SW480 (cell line): Measurements from ENCODE around the gene TMPRSS7.
"Not testable (repeated sequence)": the region's sequence is repeated elsewhere in the genome, so short reads cannot be mapped to it uniquely, and the experiment has no call there.

Experiments
- DNase-seq: peaks from one replicate; pipeline ENCODE4 v3.0.0-alpha.2; 2016; ENCODE audit warnings: low spot score

The TMPRSS7 gene

DNA sequence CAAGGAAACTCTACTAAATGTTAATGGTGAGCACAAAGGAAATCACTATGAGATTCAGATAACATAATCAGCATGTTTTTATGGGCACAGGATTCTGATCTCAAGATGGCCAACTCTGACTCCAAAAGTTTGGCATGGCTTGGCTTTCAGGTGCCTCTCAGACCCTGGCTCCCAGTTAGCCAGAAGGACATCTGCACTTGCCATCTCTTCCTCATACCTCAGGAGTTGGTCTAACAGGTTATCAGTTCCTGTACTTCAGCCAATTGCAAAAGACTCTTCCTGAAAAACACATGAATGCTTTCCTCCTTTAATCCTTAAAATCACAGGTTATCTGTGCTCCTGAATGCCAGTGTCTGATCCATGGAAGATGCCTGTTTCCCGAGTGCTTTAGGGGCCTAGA is 25.0 kb downstream of the TMPRSS7 start:
- no peak for DNase-seq

DNA sequence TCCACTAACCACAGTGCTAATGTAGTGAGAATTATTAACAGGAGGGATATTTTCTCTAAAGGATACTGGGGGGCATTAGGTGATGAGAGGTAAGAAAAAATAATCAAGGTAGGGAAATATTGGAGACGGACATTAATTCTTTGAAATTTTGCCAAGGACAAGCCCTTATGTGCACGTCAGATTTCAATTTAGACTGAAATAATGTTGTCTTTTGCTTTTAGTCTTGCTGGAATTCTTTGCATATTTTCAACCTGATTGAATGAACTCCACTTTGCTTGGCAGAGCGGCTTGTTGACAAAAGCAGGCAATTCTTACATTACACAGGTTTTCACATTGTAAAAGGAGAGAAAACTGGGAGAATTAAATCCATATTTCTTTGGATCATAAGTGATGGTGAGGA is 26.6 kb downstream of the TMPRSS7 start:
- no peak for DNase-seq

DNA sequence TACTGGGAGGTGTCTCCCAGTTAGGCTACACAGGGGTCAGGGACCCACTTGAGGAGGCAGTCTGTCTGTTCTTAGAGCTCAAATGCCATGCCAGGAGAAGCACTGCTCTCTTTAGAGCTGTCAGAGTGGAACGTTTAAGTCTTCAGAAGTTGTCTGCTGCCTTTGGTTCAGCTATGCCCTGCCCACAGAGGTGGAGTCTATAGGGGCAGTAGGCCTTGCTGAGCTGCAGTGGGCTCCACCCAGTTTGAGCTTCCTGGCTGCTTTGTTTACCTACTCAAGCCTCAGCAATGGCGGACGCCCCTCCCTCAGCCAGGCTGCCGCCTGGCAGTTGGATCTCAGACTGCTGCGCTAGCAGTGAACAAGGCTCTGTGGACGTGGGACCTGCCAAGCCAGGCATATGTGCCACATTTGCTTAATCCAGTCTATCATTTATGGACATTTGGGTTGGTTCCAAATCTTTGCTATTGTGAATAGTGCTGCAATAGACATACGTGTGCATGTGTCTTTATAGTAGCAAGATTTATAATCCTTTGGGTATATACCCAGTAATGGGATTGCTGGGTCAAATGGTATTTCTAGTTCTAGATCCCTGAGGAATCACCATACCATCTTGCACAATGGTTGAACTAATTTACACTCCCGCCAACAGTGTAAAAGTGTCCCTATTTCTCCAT is 38.0 kb downstream of the TMPRSS7 start:
- DNase-seq: not testable (repeated sequence)

DNA sequence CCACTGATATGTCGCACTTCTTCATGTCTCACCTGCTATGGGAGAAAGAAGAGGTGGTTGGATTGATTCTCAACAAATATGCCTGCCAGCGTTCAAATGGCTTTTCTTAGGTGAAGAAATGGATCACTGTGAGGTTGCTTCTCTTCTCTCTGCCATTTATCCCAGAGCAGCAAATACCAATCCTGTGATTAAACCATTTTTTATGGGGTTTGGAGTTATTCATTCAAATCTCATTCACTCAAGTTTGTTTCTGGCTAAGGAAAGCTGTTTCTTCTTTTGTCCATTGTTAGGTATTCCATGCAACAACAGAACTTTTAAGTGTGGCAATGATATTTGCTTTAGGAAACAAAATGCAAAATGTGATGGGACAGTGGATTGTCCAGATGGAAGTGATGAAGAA is 39.5 kb downstream of the TMPRSS7 start:
- no peak for DNase-seq

DNA sequence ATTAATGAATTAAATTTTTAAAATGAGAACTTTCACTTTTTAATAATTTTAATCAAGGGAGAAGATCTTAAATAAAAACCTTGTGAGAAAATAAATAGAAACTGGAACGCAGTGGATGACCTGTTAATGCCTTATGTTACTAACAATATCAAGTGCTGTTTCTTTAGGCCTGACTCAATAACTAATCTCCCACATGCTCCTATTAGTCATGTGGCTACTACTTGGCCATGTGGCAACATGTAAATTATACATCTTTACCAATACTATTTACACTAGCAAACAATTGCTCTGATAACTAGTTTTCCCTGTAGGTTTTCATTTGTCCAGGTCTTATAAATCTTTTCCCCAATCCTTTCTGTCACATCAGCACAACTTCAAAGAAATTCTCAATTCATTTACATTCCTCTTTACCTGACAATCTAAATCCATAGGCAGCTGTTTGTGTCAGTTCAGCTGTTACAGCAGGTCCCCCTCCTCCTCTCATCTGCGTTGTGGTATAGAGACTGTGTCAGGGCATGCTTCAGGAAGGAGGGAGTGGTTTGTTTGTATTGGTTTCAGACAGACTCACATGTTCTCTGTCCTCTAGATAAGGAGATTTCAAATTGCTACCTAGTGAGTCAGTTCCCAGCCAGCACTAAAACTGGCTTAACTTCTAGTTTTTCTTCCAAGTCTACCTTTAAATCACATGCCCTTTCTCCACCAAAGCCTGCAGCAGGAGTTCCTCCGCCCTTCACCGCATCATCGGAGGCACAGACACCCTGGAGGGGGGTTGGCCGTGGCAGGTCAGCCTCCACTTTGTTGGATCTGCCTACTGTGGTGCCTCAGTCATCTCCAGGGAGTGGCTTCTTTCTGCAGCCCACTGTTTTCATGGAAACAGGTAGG is 40.3 kb downstream of the TMPRSS7 start:
- DNase-seq: peak; percentile 98

DNA sequence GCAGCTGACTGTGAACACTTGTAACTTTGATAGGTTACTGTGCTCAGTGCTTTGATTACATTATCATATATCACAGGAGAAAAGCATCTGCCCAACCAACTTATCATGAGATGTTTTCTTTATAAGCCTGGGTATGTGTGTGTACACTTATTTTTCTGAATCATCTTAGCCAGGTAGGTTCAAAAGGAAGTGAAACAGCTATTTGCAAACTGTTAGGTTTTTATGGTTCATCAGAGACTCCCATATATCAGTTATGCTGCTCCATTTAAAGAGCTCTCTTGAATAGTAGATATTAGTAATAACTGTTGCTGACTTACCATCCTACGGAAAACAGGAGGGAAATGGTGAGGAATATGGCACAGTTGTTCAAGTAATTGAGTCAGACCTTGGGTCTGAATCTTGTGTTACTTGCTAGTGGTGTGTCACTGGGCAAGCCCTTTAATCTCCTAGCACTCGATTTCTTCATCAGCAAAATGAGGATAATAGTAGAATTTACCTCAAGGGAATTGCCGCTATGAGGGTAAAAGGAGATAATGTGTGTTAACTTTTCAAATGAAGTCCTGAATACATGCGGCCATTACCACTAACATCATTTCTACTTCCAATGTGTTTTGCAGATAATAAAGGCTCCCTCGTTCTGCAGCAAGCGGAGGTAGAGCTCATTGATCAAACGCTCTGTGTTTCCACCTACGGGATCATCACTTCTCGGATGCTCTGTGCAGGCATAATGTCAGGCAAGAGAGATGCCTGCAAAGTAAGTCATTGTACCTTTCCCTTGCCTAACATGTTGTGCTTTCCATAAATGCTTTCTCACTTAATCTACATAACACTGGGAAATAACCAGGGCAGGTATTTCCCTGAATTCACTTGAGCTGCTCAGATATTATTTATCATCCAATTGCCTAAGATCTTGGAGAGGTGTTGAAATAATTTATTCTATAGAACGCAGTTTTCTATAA is 43.9 kb downstream of the TMPRSS7 start:
- DNase-seq: no peak

DNA sequence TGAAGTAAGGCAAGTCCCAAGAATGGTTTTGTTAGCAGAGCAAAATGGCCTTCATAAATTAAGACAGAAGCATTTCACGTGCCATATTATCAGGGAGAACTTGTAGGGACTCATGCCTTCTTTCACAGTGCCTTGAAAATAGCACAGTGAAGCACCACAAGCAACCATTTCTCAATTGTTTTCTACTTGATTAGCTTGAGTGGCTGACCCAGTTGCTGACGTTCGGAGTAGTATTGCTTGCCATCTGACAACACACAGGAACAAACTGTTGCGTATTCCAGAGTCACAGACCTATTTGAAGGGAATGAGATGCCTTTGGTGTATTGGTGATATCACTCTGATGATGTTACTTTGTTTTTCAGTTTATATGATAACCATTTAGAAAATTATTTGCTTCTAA is 48.7 kb downstream of the TMPRSS7 start:
- DNase-seq: no peak

DNA sequence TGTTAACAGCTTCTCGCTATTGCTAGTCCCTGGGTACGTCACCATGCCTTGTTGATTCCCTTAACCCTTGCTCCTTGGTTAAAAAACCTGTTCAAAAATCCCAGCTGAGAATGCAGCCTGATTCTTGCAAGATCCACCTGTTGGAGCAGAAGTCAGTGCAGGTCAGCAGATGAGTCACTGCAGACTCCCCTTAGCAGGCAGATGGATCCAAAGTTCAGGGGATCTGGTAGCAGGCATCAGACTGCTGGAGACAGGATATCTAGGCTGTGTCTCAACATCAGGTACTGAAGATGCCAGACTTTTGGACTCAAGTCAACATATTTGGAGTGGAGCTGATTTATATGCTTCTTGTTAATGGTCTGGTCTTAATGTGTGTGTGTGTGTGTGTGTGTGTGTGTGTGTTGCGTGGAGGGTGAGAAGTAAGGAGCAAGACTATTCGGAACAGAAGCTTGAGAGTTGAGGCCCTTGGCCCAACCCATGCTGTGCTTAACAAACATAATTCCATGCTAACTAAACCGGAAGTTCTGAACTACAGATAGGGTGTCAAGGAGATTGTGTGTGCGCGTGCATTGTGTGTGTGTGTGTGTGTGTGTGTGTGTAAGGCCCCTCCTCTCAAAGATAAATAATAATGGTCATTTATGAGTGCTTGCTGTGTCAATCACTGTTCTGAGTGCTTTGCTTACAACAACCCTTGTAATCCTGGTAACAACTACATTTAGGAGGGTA is 50.6 kb downstream of the TMPRSS7 start:
- DNase-seq: peak; percentile 44

DNA sequence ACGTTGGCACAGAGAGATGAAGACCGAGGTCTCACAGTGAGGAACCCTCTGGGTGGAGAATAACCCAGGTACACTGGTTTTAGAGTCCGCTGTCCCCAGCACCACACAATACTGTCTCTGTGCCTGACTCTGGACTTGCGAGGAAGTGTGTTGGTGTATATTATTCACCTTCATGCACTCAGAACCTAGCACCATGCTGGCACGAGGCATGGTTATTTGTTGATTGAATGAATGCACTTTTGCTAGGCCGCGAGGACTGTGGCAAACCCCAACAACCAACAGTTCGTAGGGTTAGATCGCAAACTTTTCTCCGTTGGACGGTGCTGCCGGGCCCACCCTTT is 51.2 kb downstream of the TMPRSS7 start:
- no peak for DNase-seq

DNA sequence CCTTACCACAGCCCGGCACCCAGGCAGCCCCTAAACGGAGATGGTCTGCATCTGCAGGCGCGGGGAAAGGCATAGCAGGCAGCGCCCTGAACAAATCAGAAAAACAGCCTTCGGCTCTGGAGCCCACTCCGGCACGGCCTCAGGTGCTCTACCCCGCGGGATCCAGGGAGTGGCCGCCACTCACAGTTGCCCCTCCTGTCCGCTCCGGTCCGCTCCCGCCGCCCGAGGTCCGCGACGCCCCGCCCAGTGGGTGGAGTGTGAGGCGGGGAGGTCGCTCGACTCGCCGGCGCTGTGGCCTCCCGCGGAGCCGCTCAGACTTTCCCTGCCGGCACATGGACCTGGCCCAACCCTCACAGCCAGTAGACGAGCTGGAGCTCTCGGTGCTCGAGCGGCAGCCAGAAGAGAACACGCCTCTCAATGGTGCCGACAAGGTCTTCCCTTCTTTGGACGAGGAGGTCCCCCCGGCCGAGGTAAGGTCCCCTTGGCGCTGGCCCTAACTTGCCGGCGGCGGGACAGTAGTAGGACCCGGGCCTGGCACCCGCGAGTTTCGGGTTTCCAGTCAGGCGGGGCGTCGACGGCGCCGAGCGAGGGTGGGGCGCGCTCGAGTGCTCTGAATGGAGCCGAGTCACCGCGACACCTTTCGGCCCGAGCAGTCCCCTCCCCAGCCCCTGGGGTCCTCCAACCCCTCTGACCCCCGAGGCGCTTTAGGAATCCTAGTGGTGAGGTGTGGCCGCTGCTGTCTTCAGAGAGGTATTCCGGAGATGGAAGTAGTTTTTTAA is 51.7 kb downstream of the TMPRSS7 start, which contains the start of gene C3orf52:
Gene C3orf52 (plus strand): TSS at position 314 of the 779 bp plus-strand sequence. CDS start 19 bp downstream, at position 333.
- peak; percentile 84 for DNase-seq

DNA sequence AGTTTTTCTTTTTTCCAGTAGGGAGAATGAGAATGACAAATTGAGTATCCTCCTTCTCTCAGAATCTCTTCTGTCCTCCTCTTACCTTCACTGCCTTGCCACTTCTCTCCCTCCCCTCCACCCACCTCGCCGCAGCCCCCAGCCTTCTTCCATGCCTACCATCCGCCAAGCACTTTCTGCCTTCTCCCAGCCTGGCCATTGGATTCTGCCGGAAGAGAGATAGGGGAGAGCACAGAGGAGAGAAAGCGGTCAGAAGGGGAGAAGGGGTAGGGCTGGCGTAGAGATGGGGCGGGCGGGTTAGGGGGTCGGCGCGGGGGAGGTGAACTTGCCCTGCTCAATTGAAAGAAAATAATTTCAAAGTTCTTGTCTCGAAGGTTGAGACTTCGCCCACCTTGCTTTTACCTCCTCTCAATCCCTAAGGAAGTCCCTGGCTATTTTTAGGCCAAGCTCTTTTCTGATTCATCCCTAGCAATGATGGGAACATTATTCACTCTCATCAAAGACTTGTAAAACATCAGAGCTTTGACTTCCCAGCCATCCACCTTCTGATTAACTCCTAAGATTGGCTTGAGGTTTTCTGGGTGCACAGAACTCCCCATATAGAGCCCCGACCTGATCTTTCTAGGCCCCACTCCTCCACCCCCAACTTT is 52.5 kb downstream of the TMPRSS7 start:
- DNase-seq: peak; percentile 38

DNA sequence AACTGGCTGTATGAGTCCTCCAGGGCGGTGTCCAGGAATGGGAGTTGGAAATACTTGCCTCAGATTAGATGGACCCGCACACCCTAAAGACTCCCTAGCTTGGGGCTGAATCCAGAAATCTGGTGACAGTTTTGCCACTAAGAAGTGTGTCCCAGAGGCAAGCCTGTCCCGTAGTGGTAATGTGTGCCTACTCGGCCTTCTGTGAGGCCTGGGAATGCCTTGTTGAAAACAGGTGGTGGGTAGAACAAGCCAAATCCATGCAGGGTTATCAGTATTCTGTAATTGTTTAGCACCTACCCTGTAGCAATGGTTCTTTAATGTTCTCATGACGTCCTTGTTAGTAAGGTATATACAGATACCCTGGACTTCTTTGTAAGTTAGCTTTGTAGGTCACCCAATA is 53.2 kb downstream of the TMPRSS7 start:
- no peak for DNase-seq

DNA sequence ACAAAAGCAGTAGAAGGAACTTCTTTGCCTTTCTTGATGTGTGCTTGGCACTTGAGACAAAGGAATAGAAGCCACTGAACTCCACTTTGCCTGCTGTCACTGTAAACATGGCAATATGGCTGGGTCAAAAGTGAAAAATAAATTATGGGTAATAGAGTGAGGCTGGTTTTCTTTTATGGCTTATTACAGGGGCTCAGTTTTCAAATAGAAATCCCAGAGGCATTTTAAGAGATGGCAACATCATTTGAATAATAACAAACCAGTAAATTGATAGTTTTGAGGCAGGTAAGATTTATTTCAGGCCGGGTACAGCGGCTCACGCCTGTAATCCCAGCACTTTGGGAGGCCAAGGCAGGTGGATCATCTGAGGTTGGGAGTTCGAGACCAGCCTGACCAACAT is 54.4 kb downstream of the TMPRSS7 start:
- no peak for DNase-seq

DNA sequence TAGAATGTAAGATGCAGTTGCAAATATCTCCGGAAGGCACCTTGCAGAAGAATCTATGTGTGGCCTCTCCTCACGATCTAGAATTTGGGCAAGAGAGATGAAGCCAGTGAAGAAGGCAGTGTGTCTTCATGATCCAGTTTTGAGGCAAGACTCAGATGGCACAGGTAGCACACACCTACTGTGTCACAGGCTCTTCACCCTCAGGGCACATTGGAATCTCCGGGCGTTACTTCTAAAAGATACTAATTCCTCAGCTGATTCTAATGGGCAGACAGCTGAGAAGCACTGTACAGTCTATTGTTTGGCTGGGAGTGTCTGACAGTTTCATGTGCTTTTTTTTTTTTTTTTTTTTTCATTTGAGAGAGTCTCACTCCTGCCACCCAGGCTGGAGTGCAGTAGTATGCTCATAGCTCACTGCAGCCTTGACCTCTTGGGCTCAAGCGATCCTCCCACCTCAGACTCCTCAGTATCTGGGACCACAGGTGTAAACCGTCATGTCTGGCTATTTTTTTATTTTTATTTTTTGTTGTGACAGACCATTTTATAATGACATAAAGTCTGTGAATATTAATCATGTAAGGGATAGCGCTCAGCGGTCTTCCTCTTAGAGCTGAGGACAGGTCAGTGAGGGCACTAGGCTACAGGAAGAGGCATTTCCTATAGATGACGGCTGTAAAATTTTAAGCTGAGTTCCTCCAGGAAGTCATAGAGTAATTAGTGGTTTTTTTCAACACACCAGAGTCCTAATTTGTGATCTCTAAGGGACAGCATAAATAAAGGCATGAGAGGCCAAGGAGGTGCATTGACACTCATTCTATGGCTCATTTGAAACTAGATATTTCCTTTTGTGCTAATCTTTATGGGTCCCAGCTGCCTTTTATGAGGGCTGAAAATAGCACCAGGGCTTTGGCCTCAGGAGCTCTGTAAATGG is 55.7 kb downstream of the TMPRSS7 start:
- DNase-seq: peak; percentile 6

DNA sequence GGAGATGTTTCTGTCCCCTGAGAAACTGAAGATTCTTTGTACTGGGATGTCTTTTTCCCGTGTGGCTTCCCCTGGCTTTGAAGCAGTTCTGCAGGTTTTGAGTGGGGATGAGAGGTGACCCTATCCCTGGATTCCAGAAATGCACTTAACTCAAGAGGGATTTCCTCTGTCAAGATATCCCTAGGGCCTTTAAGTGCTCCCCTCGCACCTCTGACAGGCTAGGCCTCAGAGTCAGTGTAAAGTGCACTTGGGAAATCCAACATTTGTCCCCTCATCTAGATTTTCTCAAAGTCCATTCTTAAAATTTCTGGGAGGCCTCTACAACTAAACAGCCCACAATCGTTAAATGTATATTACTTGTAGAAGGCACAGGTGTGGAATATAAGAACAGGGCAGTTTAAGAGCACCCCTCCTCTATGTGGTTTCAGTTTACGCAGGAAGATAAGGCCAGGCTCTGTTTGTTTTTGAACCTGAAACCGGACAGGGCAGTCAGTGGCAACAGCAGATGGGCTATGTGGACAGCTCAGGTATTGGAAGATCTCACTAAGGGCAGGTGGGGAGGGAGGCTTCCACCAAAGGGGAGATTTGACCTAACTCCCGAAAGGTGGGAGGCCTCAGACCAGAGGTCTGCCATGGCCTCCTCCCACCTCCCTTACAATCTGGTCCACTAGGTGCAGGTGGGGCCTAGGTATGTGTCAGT is 56.5 kb downstream of the TMPRSS7 start:
- DNase-seq: no peak

DNA sequence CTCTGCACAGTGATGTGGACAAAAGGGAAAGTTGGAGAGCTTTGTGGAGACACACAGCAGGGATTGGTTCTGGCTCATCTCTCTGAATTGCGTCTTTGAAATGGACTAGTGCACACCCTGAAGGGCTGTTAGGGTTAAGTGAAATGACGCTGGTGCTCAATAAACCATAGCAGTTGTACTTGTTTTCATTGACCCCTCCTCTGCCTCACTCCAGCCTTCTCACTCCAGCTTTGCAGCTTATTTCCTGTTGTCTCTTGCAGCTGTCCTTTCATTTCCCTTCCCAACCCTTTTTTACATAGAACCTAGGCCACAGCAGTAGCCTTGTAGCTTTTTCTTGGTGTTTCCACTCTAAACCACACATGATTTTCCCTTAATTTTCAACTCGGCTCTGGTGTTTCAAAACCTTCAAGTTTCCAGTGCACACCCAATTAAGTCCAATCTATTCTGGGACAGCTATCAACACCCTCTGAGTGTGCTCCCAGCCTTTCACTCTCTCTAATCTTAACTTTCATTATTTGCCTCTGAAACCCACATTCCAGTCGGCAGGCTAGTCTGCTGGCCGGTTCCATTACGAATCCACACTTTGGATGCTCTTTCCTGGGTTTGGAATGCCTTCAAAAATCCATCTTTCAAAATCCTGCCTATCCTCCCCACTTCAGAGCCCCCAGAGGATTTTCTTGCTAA is 58.1 kb downstream of the TMPRSS7 start:
- DNase-seq: no peak

DNA sequence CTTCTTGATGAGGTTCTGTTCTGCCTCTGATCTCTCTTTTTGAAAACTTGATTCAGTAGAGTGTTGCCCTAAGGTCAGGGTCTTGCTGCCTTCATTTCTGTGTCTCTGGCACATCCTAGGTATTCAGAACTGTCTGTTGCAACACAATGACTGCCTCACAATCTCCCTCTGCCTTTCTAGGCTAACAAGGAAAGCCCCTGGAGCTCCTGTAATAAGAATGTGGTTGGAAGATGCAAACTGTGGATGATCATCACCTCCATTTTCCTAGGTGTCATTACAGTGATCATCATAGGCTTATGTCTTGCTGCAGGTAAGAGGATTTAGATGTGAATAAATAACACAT is 58.6 kb downstream of the TMPRSS7 start:
- no peak for DNase-seq

DNA sequence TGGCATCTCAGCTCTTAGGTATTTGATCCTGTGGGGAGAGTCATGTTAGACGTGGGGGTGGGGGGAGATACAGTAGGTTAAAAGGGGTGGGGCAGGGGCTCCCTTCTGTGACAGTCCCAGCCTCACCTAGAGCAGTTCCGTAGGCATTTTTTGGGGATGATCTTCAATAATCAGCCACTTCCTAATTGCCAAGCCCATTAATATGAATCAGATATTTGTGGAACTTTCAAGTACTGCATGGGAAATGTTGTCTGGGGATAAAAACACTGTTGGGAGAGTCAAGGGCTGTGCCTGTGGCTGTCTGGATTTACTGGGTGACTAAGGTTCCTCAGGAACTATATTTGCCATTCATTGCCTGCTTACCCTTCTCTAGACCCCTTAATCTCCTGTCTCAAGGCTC is 61.2 kb downstream of the TMPRSS7 start:
- no peak for DNase-seq
